ENCODE data around the gene SEPTIN12. TPM values are rescaled to one million over a fixed set of nuclear protein-coding genes. Genes with fewer than 3 reads are reported as not detected.

Gene SEPTIN12
- polyA plus RNA-seq, 1 donor from 2014 or later = 1.8 TPM

GRCh38 chr16:4803898-4804762, 16.0 kb upstream of the SEPTIN12 start:
- Histone ChIP-seq H3K27ac (ENCODE audit: low read length) (peak overlapping the region; percentile 86), H3K9me3 (ENCODE audit: low read length) (no peaks in the 10 kb centered on the region), H3F3A (ENCODE audit: insufficient read depth, low read length, poor library complexity, severe bottlenecking) (no peaks in the 10 kb centered on the region), H3K4me3 (ENCODE audit: low read length) (no peak overlapping the region), H3K4me2 (ENCODE audit: low read length) (no peak overlapping the region), H2AFZ (ENCODE audit: low read depth, low read length) (no peak overlapping the region), H3K9ac (ENCODE audit: low read length) (peak overlapping the region; percentile 83), H3K36me3 (ENCODE audit: insufficient read depth, low read length) (no peaks in the 10 kb centered on the region), H4K20me1 (ENCODE audit: insufficient read depth) (no peaks in the 10 kb centered on the region), H3K27me3 (ENCODE audit: insufficient read depth, low read depth, low read length) (no peaks in the 10 kb centered on the region), H3K79me2 (replicated peaks; ENCODE audit: insufficient read depth, low read length) (no peaks in the 10 kb centered on the region), H3K9me2 (ENCODE audit: insufficient read depth, low read length) (no peaks in the 10 kb centered on the region)
- TF ChIP-seq POLR2AphosphoS5 (IDR thresholded peaks at IDR 0.05) (no peak), CTCF (IDR thresholded peaks at IDR 0.05; ENCODE audit: poor library complexity, severe bottlenecking) (no peak), TAF1 (IDR thresholded peaks at IDR 0.05; ENCODE audit: low read depth) (no peak), MXI1 (conservative IDR thresholded peaks at IDR 0.05; ENCODE audit: poor library complexity, severe bottlenecking) (no peak), SMC3 (conservative IDR thresholded peaks at IDR 0.05; ENCODE audit: poor library complexity) (no peak), EP300 (conservative IDR thresholded peaks at IDR 0.05; ENCODE audit: poor library complexity, severe bottlenecking) (no peak), REST (IDR thresholded peaks at IDR 0.05; ENCODE audit: borderline replicate concordance) (no peak), RAD21 (conservative IDR thresholded peaks at IDR 0.05) (no peak)

DNA sequence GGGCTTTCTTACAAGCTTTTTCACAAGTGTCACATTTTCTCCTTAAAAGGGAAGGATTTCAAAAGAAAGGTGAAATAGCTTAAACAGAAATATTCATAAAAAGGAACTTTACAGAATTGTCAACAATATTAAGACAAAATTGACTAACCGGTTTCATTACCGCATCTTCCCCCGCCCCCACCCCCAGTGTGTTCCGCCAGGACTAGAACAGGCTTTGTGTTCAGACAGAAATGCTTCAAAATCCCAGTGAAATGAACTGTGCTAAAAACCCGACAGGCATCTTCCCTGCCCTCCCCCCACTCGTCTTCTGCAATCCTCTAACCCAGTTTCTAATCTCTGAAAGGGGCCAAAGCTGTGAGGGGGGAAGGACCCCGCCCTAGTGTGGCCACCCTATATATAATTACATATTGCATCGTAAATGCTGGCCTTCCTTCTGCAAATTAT, 15.3 kb upstream of the SEPTIN12 start:
- Histone ChIP-seq H3K9ac (ENCODE audit: low read length) (peak overlapping the region; percentile 83), H3K27ac (ENCODE audit: low read length) (peak overlapping the region; percentile 86), H3K4me3 (ENCODE audit: low read length) (peak overlapping the region; percentile 92), H3K79me2 (replicated peaks; ENCODE audit: insufficient read depth, low read length) (no peaks in the 10 kb centered on the region), H3K27me3 (ENCODE audit: insufficient read depth, low read depth, low read length) (no peaks in the 10 kb centered on the region), H3K9me3 (ENCODE audit: low read length) (no peaks in the 10 kb centered on the region), H3K9me2 (ENCODE audit: insufficient read depth, low read length) (no peaks in the 10 kb centered on the region), H4K20me1 (ENCODE audit: insufficient read depth) (no peaks in the 10 kb centered on the region), H3F3A (ENCODE audit: insufficient read depth, low read length, poor library complexity, severe bottlenecking) (no peaks in the 10 kb centered on the region), H3K4me2 (ENCODE audit: low read length) (peak overlapping the region; percentile 99), H3K36me3 (ENCODE audit: insufficient read depth, low read length) (no peaks in the 10 kb centered on the region), H2AFZ (ENCODE audit: low read depth, low read length) (peak overlapping the region; percentile 83)
- no peak for TF ChIP-seq TAF1 (IDR thresholded peaks at IDR 0.05; ENCODE audit: low read depth)
- TF ChIP-seq REST (IDR thresholded peaks at IDR 0.05; ENCODE audit: borderline replicate concordance) = no peak
- no peak for TF ChIP-seq RAD21 (conservative IDR thresholded peaks at IDR 0.05)
- no peak for TF ChIP-seq SMC3 (conservative IDR thresholded peaks at IDR 0.05; ENCODE audit: poor library complexity)
- TF ChIP-seq EZH2 (IDR thresholded peaks at IDR 0.05; ENCODE audit: borderline replicate concordance, insufficient read depth, low read length, poor library complexity, severe bottlenecking) = no peak
- no peak for TF ChIP-seq CTCF (IDR thresholded peaks at IDR 0.05; ENCODE audit: poor library complexity, severe bottlenecking)
- no peak for TF ChIP-seq MXI1 (conservative IDR thresholded peaks at IDR 0.05; ENCODE audit: poor library complexity, severe bottlenecking)
- TF ChIP-seq EP300 (conservative IDR thresholded peaks at IDR 0.05; ENCODE audit: poor library complexity, severe bottlenecking) = no peak
- TF ChIP-seq POLR2AphosphoS5 (IDR thresholded peaks at IDR 0.05) = no peak

All from neural cell (in vitro differentiated cells).